Stimulated activated naive CD8-positive, alpha-beta T cell treated with anti-CD3 and anti-CD28 coated beads, Interleukin-15, Interleukin-2, amounts not matched to agents 100 ng/mL and 50 ng/mL, for 24 hours (primary cell): ENCODE results near the gene HOXA6.

ENCODE experiments used
- H3K27ac Mint-ChIP-seq: one replicate; pipeline ENCODE4 v1.8.0; 2021; ENCODE audit warnings: mild to moderate bottlenecking, mixed read lengths
- H3K27me3 Mint-ChIP-seq: one replicate; pipeline ENCODE4 v1.8.0; 2021; ENCODE audit warnings: mixed read lengths
- H3K36me3 Mint-ChIP-seq: one replicate; pipeline ENCODE4 v1.8.0; 2021; ENCODE audit warnings: low read depth, mixed read lengths
- H3K4me1 Mint-ChIP-seq: one replicate; pipeline ENCODE4 v1.8.0; 2021; ENCODE audit warnings: low read depth, mixed read lengths
- H3K4me3 Mint-ChIP-seq: one replicate; pipeline ENCODE4 v1.8.0; 2021; ENCODE audit warnings: mild to moderate bottlenecking, mixed read lengths
- H3K9me3 Mint-ChIP-seq: one replicate; pipeline ENCODE4 v1.8.0; 2021; ENCODE audit warnings: mixed read lengths

The HOXA6 gene

DNA sequence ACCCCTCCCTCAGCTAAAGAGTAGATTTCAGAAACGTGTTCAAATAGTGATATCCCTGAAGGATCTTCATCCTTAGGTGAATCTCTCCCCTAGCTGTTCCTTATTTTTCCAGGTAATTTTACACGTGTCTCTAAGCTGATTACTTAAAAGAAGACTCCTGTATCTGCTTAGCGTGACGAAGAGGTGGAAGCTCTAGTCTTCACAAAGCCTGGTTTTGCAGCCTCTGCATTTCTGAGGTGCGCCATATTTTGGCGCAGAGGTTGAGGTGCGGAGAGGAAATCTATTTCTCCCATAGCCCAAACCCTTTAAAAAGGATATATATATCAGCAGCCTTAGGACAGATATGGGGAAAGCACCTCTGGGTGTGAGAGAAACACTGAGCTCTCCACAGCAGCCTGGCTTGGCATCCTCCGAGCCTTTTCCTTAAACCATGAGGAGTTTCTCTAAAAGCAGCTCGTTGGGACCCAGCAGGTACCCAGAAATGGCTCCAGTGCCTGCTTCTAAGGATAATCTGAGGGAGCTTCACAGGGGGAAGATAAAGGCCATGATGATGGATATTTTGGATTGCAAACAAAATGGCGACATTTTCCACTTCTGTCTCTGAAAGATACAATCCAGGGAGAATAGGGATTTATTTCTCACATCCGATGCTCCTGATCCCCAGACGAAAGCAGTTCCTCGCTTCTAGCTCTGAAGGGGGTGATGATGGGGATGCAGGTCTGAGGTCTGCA, 42.1 kb downstream of the HOXA6 start:
- H3K27me3 Mint-ChIP-seq, result peaks cover 51% of the 10 kb centered on the region
- peaks cover 14% of the 10 kb centered on the region for H3K4me1 Mint-ChIP-seq
- no peak overlapping the region for H3K4me3 Mint-ChIP-seq
- H3K9me3 Mint-ChIP-seq, result no peaks in the 10 kb centered on the region
- H3K27ac Mint-ChIP-seq, result no peak overlapping the region
- peaks cover 7% of the 10 kb centered on the region for H3K36me3 Mint-ChIP-seq

DNA sequence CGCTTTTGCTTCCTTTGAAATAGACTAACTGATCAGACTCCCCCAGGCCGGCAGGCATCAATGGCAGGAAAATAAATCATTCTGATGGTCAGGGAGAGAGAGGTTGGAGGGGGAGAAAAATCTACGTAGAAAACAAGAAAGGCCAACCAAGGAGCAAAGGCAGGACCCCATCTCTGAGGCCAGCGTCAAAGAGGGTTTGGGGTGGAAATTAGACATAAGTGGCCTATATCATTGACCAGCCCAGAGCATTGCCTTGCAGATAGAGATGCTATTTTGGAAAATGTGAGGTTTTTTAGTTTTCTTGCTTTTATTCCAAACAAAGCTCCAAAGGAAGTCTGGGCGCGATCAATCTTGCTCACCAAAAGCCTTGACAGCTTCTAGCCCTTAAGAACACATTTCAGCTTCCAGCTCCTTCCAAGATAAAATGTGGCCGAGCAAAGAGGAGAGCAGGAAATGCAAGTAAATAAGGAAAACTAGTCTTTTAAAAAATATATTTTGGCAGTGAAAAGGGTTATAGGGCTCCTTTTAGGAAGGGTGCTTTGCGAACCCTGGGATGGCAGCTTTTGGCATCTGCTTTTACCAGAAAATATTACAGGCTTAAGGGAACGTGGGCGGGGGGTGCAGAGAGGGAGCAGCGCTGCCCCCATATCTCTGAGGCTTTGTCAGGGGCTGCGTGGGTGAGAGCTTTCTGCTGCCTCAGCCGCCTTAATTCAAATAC, 43.1 kb downstream of the HOXA6 start:
- H3K4me3 Mint-ChIP-seq, result no peak overlapping the region
- no peaks in the 10 kb centered on the region for H3K9me3 Mint-ChIP-seq
- peaks cover 10% of the 10 kb centered on the region for H3K36me3 Mint-ChIP-seq
- H3K4me1 Mint-ChIP-seq, result peaks cover 14% of the 10 kb centered on the region
- H3K27ac Mint-ChIP-seq, result no peak overlapping the region
- peaks cover 61% of the 10 kb centered on the region for H3K27me3 Mint-ChIP-seq

DNA sequence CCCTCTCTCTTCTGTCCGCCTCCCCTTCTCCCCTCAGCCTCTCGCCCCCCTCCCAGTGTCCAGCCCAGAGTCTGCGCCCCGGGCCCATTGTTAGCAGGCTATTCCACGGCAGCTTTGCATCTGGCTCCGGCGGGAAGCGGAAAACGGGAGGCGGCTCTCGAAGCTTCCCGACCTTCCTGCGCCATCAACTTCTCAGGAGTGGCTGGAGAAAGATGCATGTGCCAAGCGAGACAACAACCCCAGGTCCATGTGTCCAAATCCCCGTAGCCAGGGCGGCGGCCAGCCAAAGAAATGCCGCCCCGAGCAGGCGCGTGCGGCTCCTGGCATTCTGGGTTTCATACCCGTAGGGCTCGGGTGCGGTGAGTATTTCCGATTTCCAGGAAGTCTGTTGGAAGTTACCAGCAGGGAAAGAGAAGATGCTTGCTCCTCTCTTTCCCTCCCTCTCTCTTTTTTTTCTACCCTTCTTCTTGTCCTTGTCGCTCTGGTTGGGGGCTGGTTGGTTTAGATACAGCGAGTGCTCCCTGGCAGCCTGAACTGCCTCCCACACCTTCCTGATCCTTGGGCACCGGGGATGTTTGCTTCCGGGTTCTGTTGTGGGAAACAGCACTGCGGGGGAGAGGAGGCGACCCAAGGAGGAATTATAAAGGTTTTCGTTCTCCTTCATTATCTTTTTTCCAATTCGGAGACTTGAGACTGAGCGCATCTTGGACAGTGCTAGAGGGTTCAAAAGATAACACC, 43.9 kb downstream of the HOXA6 start:
- H3K36me3 Mint-ChIP-seq, result peaks cover 10% of the 10 kb centered on the region
- H3K27ac Mint-ChIP-seq, result no peak overlapping the region
- peak overlapping the region; percentile 37 for H3K4me3 Mint-ChIP-seq
- peaks cover 69% of the 10 kb centered on the region for H3K27me3 Mint-ChIP-seq
- H3K9me3 Mint-ChIP-seq, result no peaks in the 10 kb centered on the region
- H3K4me1 Mint-ChIP-seq, result peaks cover 15% of the 10 kb centered on the region

DNA sequence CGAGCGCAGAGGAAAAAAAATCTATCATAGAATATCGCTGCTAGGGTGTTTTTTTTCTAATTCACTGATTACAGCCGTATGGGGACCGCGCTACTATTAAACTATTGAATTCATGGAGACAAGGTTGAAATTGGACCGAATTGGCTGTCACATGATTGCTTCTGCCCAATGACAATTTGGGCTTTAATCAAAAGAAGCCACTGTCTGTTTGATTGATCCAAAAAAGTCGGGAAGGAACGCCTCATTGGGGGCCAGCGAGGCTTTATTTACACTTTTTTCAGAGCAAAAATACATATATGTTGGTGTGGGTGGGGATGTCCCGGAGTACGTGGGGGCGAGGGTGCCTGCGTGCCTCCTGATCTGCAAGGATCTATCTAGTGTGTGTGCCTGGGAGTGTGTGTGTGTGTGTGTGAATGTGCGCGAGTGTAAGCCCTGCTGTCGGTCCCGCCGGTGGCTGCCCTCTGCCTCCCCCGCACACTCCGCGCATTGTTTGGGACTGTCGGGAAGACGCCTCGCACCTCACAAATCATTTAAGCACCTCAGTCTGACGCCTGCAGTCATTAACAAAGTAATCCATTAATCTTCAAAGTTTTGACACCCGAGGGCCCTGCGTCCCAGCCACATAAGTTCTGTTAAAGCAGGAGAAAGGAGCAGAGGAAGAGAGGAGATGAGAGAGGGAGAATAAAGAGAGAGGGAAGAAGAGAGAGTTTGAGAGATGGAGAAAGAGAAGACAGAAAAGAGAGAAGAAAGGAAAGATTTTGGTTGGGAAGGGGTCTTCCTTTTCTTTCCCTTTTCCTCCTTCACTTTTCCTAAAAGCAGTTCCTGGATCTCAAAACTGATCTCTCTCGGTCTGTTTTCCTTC, 44.8 kb downstream of the HOXA6 start, which contains the start of gene HOXA2:
Gene HOXA2, minus strand, starts transcription at position 103 of the 862 bp plus-strand sequence. CDS start 183 bp downstream, outside the sequence.
- Mint-ChIP-seq H3K27me3 (peaks cover 76% of the 10 kb centered on the region), H3K27ac (no peak within 1 kb of the TSS), H3K4me3 (peak within 1 kb of the TSS; percentile 40), H3K4me1 (peaks cover 23% of the 10 kb centered on the region), H3K9me3 (no peaks in the 10 kb centered on the region), H3K36me3 (peaks cover 10% of the 10 kb centered on the region)

DNA sequence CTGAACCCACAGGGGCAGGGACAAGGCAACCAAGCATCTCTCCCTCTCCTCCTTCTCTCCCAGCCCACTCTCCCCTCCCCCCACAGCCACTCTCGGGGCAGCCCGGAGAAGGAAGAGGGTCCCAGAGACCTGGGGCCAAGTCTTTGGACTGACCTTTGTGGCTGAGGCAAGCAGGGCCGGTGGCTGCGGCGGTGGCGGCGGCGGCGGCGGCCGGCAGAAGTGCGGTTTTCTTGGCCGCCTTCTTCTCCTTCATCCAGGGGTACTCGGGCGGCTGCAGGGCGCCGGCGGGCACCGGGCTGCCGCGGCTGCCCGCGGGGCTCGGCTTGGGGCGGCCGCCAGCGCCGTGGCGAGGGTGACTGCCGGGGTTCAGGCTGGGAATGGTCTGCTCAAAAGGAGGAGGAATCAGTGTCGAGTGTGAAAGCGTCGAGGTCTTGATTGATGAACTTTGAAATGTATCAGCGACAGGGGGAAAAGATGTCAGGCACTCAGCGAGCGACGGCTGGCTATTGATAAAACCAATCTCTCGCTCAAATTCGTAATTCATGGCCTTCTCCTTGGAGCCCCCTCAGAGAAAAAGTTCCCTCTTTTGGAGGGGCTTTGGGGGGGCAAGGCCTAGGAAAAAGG, 45.5 kb downstream of the HOXA6 start:
- H3K4me1 Mint-ChIP-seq, result peaks cover 30% of the 10 kb centered on the region
- peaks cover 84% of the 10 kb centered on the region for H3K27me3 Mint-ChIP-seq
- no peaks in the 10 kb centered on the region for H3K9me3 Mint-ChIP-seq
- H3K27ac Mint-ChIP-seq, result no peak overlapping the region
- no peak overlapping the region for H3K4me3 Mint-ChIP-seq
- peaks cover 10% of the 10 kb centered on the region for H3K36me3 Mint-ChIP-seq

DNA sequence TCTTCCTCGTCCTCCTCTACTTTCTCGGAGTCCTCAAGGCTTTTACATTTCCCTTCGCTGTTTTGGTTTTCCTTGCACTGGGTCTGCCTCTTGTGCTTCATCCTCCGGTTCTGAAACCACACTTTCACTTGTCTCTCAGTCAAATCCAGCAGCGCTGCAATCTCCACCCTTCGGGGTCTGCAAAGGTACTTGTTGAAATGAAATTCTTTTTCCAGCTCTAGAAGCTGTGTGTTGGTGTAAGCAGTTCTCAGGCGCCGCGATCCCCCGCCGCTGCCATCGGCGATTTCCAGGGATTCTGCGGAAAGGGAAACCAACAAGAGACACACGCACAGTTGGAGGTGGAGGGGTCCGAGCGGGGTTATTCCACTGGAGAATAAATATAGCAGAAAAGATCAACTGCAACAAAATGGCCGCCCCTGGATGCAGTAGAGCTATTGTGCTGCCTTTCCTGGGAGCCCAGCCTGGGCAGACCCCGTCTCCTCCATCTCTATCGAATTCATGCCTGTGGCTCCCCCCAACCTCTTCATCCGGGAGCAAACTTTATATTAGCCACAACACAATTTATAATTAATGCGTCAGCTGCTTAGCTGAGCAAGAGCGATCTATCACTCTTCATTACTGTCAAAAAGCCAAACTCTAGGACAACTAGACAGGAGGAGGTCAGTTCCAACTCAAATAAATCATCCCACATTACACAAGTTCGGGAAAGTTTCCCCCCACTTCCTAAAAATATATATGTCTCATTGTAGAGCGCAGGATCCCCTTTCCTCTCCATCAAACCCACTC, 46.2 kb downstream of the HOXA6 start:
- Mint-ChIP-seq H3K9me3 (no peaks in the 10 kb centered on the region), H3K4me3 (no peak overlapping the region), H3K4me1 (peaks cover 32% of the 10 kb centered on the region), H3K27me3 (peaks cover 85% of the 10 kb centered on the region), H3K27ac (no peak overlapping the region), H3K36me3 (peaks cover 10% of the 10 kb centered on the region)

DNA sequence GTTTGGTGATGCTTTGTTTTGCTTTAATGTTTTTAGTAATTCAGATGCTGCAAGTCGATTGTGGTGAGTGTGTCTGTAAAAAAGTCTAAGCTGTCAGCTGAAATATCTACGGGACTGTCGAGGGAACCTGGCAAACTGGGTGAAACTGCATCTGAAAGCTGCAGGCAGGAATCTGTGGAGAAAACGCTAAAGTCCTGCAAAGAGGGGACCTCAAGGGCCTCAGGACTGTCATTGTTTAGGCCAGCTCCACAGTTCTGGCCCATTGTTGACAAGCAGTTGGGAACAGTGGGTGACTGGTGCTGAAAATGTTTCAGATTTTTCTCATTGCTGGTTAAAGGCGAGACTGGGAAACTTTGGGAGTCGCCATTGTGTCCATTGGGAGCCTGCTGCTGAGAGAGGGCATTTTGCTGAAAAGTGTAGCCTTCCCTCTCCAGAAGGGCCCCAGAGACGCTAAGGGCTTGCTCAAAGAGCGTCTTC, 46.8 kb downstream of the HOXA6 start:
- Mint-ChIP-seq H3K27ac (no peak overlapping the region), H3K9me3 (no peaks in the 10 kb centered on the region), H3K4me3 (no peak overlapping the region), H3K4me1 (peaks cover 34% of the 10 kb centered on the region), H3K36me3 (peaks cover 10% of the 10 kb centered on the region), H3K27me3 (peaks cover 85% of the 10 kb centered on the region)

DNA sequence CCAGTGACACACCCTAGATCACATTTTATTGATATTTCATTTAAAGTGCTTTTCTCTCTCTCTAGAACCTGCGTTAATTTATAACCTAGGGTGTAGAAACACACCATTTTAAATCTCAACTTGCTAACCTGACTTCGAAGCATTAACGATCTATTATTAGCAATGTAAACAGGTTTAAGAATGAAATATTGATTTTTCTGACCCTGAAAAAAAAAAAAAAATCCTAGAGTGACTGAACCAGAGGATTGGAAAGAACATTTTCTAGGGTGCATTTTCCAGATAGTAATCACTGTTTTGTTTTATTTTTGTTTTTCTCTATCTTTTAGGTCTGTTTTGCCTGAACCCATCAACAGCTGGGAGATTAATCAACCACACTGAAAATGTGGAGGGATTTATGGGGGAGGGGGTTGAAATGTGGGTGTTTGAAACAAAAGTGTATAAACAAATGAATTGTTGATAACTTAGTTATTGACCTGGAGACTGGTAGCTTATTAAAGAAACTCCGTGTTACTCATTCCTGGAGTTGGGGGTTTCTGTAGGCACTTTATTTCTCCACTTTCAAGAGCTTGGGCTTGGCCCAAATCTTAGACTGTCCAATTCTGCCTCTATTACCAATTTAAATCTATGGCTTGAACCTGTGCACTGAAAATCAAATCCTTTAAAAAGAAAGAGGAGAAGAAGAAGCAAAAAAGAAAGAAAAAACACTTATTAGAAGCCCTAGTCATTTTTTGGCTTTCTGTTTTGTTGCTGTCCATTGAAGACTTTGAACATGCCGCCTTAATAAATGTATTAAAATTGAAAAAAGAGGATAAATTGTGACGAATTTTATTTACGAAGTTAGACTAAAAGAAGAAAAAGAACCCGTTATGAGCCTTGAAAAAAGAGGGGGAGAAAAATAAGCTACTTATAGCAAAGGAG, 47.9 kb downstream of the HOXA6 start:
- Mint-ChIP-seq H3K36me3 (peaks cover 10% of the 10 kb centered on the region), H3K27me3 (peaks cover 85% of the 10 kb centered on the region), H3K27ac (no peak overlapping the region), H3K9me3 (no peaks in the 10 kb centered on the region), H3K4me1 (peaks cover 44% of the 10 kb centered on the region), H3K4me3 (no peak overlapping the region)

DNA sequence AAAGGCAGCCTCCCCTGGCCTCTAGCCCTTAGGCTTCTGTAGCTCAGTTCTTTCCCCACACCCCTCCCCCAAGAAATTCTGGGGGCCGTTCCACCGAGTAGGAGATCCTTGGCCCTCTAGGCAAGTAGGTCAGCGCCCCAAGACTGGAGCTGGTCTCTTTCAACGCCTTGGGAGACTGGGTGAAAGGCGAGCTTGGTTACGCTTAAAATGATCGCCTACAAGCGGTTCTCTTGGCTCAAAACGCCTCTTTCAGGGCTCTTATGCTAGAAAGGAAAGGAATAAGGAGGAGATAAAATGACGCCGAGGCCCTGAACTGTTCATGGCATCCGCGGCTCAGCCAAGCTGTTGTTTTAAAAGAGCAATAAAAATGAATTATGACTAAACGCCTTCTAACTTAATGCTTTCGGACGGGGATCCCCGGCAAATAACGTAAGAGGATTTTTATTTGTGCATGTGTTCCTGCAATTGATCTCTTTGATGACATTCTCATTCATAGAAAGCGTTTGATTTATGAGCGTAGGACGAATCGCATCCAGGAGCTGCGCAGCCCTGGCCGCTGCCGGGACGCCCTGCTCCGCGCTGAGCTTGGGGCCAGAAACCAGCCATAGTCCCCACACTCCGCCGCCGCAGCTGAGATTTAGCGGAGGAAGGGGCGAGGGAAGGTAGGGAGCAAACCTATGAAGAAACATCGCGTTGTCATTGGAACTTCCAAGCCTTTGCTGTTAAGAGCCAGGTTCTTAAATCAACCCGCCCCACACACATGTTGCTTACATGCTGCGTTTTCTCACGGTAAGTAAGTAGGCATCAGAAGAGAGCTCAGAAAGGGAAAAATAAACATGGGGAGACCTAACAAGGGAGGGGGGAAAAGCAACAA, 48.8 kb downstream of the HOXA6 start:
- Mint-ChIP-seq H3K9me3 (no peaks in the 10 kb centered on the region), H3K27me3 (peaks cover 85% of the 10 kb centered on the region), H3K4me1 (peaks cover 47% of the 10 kb centered on the region), H3K4me3 (no peak overlapping the region), H3K27ac (no peak overlapping the region), H3K36me3 (peaks cover 8% of the 10 kb centered on the region)

DNA sequence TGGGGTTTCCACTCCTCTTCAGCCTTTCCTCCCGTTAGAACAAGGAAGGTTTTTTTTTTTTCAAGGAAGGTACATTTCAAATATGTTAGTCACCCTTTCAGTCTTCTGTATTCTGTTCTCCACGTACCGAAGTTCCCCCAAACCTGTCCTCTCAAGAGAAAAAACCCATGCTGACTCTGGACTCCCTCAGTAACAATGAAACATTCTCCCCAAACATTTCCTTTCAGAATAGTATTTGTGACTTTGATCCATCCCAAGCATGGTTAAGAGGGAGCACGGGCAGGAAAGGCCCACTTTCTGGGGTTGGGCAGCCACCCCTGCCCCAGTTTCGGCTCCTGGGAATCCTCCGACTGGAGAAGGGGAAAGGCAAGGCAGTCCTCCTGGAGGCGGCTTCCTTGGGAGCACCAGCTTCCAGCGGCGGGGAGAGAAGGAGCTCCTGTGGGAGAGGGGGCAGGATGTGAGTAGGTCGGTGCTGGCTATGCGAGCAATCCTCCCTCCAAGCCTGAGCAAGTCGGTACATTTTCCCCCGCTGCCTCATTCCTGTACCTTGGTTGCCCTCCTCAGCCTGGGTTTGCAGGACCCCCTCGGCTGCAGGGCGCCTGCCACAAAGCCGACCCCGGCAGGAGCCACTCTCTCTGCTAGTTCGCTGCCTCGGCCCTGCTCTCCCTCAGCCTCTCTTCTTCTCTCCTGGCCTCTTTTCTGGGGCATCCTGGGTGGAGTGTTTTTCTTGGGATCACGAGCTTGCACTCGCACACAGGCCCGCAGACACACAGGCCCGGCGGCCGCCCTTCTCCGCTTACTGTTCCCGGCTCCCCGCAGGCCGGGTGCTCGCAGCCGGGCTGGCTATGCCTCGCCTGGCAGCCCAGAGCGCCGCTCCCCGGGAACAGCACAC, 49.6 kb downstream of the HOXA6 start:
- H3K36me3 Mint-ChIP-seq, result peaks cover 7% of the 10 kb centered on the region
- H3K9me3 Mint-ChIP-seq, result no peaks in the 10 kb centered on the region
- peak overlapping the region; percentile 82 for H3K4me3 Mint-ChIP-seq
- H3K27ac Mint-ChIP-seq, result no peak overlapping the region
- peaks cover 44% of the 10 kb centered on the region for H3K4me1 Mint-ChIP-seq
- H3K27me3 Mint-ChIP-seq, result peaks cover 83% of the 10 kb centered on the region
